HEK293T (cell line): Measurements from ENCODE around the gene RPS19BP1.

Source experiments
- ARNT ChIP-seq: fragments of 450-650 bp; IDR thresholded peaks from 2 replicates; pipeline ENCODE4 v1.6.1; 2017; ENCODE audit warnings: mild to moderate bottlenecking
- BHLHE40 ChIP-seq: fragments of 450-650 bp; IDR thresholded peaks from 2 replicates; pipeline ENCODE4 v1.6.1; 2016; ENCODE audit warnings: mild to moderate bottlenecking, moderate library complexity, borderline replicate concordance
- ELF4 ChIP-seq: fragments of 450-650 bp; IDR thresholded peaks from 2 replicates; pipeline ENCODE4 v1.6.1; 2017; ENCODE audit warnings: antibody characterized with exemption
- FOXA1 ChIP-seq: fragments of 450-650 bp; IDR thresholded peaks from 2 replicates; pipeline ENCODE4 v1.6.1; 2016; ENCODE audit warnings: mild to moderate bottlenecking
- FOXK2 ChIP-seq: fragments of 450-650 bp; IDR thresholded peaks from 2 replicates; pipeline ENCODE4 v1.6.1; 2016; ENCODE audit warnings: mild to moderate bottlenecking
- FOXM1 ChIP-seq: fragments of 450-650 bp; IDR thresholded peaks from 2 replicates; pipeline ENCODE4 v1.6.1; 2017; ENCODE audit warnings: mild to moderate bottlenecking, borderline replicate concordance
- L3MBTL2 ChIP-seq: fragments of 450-650 bp; conservative IDR thresholded peaks from 2 replicates; pipeline ENCODE4 v1.6.1; 2016; ENCODE audit warnings: mild to moderate bottlenecking
- LEF1 ChIP-seq: fragments of 450-650 bp; IDR thresholded peaks from 2 replicates; pipeline ENCODE4 v1.6.1; 2017; ENCODE audit warnings: mild to moderate bottlenecking, borderline replicate concordance
- NFRKB ChIP-seq: fragments of 450-650 bp; IDR thresholded peaks from 2 replicates; pipeline ENCODE4 v1.6.1; 2016; ENCODE audit warnings: mild to moderate bottlenecking, moderate library complexity
- TARDBP ChIP-seq: fragments of 450-650 bp; IDR thresholded peaks from 2 replicates; pipeline ENCODE4 v1.6.1; 2016
- TF ChIP-seq, protein P1 (sequence below): fragments of 450-650 bp; IDR thresholded peaks from 2 replicates; pipeline ENCODE4 v1.6.1; 2016

DNA sequence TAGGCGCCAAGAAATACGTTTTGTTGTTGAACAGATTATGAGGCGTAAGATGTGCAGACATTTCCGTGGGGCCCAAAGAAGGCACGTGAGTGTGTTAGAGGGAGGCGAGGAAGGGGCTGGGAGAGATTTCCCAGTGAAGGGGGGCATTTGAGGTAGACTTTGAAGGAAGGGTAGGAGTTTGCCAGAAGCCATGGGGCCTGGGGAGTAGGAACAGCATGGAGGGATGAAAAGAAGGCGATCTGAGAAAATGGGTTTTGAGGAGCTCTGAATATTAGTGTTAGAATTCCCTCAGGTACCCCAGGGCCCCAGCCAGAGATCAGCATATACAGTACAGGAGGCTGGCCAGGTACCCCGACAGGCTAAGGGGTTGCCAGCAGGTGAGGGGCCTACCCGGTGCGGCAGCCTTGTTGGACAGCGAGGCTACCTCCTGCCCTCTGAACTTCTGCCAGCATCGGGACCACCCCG lies 30.9 kb downstream of the RPS19BP1 start:
- TF ChIP-seq TARDBP (no peak), BHLHE40 (no peak), FOXM1 (no peak), NFRKB (no peak), ELF4 (no peak), FOXK2 (no peak), FOXA1 (no peak), ARNT (no peak), L3MBTL2 (no peak), LEF1 (no peak)
- TF ChIP-seq, protein P1, sequence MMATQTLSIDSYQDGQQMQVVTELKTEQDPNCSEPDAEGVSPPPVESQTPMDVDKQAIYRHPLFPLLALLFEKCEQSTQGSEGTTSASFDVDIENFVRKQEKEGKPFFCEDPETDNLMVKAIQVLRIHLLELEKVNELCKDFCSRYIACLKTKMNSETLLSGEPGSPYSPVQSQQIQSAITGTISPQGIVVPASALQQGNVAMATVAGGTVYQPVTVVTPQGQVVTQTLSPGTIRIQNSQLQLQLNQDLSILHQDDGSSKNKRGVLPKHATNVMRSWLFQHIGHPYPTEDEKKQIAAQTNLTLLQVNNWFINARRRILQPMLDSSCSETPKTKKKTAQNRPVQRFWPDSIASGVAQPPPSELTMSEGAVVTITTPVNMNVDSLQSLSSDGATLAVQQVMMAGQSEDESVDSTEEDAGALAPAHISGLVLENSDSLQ, result no peak
